Right lobe of liver (tissue), 6 donors: Measurements from ENCODE around the gene LCMT1. TPM values are rescaled to one million over a fixed set of nuclear protein-coding genes. Genes with fewer than 3 reads are reported as not detected.
"Not testable (repeated sequence)": the region's sequence is repeated elsewhere in the genome, so short reads cannot be mapped to it uniquely, and the experiment has no call there.

ENCODE experiments used
- ATAC-seq, 4 donors: fragments of 200-7000 bp; cut with Tn5 transposase; one replicate each; pipeline ENCODE4 v1.9.1; 2020; ENCODE audit warnings: mild to moderate bottlenecking in 4 of 4, moderate library complexity in 4 of 4
- DNase-seq, 3 donors: peaks; one replicate each; pipeline ENCODE4 v3.0.0-alpha.2; 2020
- H3K27ac ChIP-seq, 3 donors: fragments of 200-600 bp; one replicate each; pipeline ENCODE4 v1.8.0; 2022
- H3K27me3 ChIP-seq, 2 donors: fragments of 200-600 bp; one replicate each; pipeline ENCODE4 v1.8.0; 2022
- H3K36me3 ChIP-seq, 4 donors: fragments of 200-600 bp; sonication (generic) in 1 of 4; one replicate each; pipeline versions ENCODE4 v1.5.1 to v1.8.0; 2017 to 2022; ENCODE audit warnings: control low read depth in 1 of 4
- H3K4me1 ChIP-seq, 4 donors: fragments of 200-600 bp; sonication (generic) in 1 of 4; one replicate each; pipeline versions ENCODE4 v1.5.1 to v1.8.0; 2017 to 2022; ENCODE audit warnings: control low read depth in 1 of 4
- H3K4me3 ChIP-seq, 3 donors: fragments of 200-600 bp; one replicate each; pipeline ENCODE4 v1.8.0; 2022
- H3K9me3 ChIP-seq, 4 donors: fragments of 200-600 bp; sonication (generic) in 1 of 4; one replicate each; pipeline versions ENCODE4 v1.5.1 to v1.8.0; 2017 to 2022; ENCODE audit warnings: control low read depth in 1 of 4
- POLR2A ChIP-seq: fragments of 450-650 bp; IDR thresholded peaks from one replicate; pipeline ENCODE4 v1.6.1; 2017; ENCODE audit warnings: antibody characterized with exemption, mild to moderate bottlenecking
- WGBS: methylation state at CpG from one replicate; pipeline ENCODE4 v1.1.6; 2018; ENCODE audit warnings: low coverage, low lambda C conversion rate; ENCODE audit not compliant: insufficient coverage; ENCODE audit errors: missing lambda C conversion rate; 5-methylcytosine and 5-hydroxymethylcytosine counted together
- intact Hi-C, 2 donors: fragments of 100-400 bp; cut with DNase I; formaldehyde crosslinking; loops; one replicate each; pipeline versions ENCODE4 v1.11.2 to v1.14.1; 2022
- total RNA-seq, 6 experiments: library from RNA; depleted of rRNA in 2 of 6; stranded (reverse); fragments of >200 nt in 2 of 6; fragmentation: NEBNext Ultra II Directional in 3 of 6; extraction: Animal tissue kit (Norgen Biotek cat#: 25700) in 3 of 6; gene quantifications; one replicate each; pipeline versions ENCODE4 v1.1.0 to v1.2.4, GENCODE V29; 2016 to 2023
- TF ChIP-seq, protein P1 (sequence below), 4 donors: fragments of 200-600 bp in 3 of 4; fragments of 450-650 bp in 1 of 4; IDR thresholded peaks; one replicate each; pipeline versions ENCODE4 v1.5.1 to v1.8.0; 2016 to 2022; ENCODE audit warnings: antibody characterized with exemption in 4 of 4, mild to moderate bottlenecking in 2 of 4
- donor health status: DM: no; HTN: yes; CAD: no.
- donor health status: DM: no; HTN: no; CAD: no.
- donor health status: DM: no; HTN: no; CAD: no.
- donor health status: DM: no; HTN: yes; CAD: no.
- donor health status: DM: no; HTN: yes; CAD: no.

Gene LCMT1
- total RNA-seq, 6 experiments from 2014 or later: 6.2 to 12.0 (median 8.9) TPM

DNA sequence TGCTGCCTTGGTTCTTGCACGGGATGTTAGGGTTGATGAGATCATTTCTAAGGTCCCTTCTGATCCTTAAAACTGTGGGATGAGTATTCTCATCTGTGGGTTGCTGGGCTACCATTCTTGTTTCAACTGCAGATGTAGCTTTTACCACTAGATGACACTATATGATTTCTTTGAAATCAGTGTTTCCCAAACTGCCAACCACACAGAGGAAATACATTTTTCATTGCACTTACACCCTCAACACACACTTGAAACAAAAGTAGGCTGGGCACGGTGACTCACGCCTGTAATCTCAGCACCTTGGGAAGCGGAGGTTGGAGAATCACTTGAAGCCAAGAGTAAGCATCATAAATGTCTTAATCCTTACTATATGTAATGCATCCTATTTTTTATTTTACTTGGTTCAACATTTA is 15.3 kb downstream of the LCMT1 start:
- WGBS: 40% methylated on average over 4 of the region's 4 CpGs
- no peaks in the 10 kb centered on the region for H3K4me1 ChIP-seq
- no peak overlapping the region for H3K27ac ChIP-seq
- H3K9me3 ChIP-seq: no peaks in the 10 kb centered on the region
- intact Hi-C loops: loop anchor here (5.0 to 10.0 kb wide), 3 partner anchors 75 to 98 kb away; no protein-coding TSS in a partner anchor
- DNase-seq: no peak
- TF ChIP-seq, protein P1, sequence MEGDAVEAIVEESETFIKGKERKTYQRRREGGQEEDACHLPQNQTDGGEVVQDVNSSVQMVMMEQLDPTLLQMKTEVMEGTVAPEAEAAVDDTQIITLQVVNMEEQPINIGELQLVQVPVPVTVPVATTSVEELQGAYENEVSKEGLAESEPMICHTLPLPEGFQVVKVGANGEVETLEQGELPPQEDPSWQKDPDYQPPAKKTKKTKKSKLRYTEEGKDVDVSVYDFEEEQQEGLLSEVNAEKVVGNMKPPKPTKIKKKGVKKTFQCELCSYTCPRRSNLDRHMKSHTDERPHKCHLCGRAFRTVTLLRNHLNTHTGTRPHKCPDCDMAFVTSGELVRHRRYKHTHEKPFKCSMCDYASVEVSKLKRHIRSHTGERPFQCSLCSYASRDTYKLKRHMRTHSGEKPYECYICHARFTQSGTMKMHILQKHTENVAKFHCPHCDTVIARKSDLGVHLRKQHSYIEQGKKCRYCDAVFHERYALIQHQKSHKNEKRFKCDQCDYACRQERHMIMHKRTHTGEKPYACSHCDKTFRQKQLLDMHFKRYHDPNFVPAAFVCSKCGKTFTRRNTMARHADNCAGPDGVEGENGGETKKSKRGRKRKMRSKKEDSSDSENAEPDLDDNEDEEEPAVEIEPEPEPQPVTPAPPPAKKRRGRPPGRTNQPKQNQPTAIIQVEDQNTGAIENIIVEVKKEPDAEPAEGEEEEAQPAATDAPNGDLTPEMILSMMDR (IDR thresholded peaks at IDR 0.05): peak; percentile 49 to 58 (median 56)
- no peak for TF ChIP-seq POLR2A
- peaks cover 0 to 4% (median 0%) of the 10 kb centered on the region in 4 donors for H3K36me3 ChIP-seq
- no peaks in the 10 kb centered on the region for H3K27me3 ChIP-seq
- H3K4me3 ChIP-seq: no peak overlapping the region
- peak; percentile 56 to 80 (median 60) for ATAC-seq

DNA sequence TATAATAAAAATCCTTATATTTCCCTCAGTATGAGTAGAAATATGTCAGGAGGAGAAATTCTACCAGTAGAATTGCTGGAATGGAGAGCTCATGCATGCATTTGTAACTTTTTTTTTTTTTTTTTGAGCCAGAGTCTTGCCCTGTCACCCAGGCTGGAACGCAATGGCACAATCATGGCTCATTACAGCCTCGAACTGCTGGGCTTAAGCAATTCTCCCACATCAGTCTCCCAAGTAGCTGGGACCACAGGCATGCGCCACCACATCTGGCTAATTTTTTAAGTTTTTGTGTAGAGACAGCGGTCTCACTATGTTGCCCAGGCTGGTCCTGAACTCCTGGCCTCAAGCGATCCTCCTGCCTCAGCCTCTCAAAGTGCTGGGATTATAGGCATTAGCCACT is 21.2 kb downstream of the LCMT1 start:
- H3K4me1 ChIP-seq, H3K4me3 ChIP-seq, intact Hi-C loops, H3K27ac ChIP-seq, H3K9me3 ChIP-seq, DNase-seq, H3K27me3 ChIP-seq, ATAC-seq: not testable (repeated sequence)
- WGBS: 90% methylated on average over 5 of the region's 5 CpGs
- peaks cover 0 to 14% (median 0%) of the 10 kb centered on the region in 4 donors for H3K36me3 ChIP-seq

DNA sequence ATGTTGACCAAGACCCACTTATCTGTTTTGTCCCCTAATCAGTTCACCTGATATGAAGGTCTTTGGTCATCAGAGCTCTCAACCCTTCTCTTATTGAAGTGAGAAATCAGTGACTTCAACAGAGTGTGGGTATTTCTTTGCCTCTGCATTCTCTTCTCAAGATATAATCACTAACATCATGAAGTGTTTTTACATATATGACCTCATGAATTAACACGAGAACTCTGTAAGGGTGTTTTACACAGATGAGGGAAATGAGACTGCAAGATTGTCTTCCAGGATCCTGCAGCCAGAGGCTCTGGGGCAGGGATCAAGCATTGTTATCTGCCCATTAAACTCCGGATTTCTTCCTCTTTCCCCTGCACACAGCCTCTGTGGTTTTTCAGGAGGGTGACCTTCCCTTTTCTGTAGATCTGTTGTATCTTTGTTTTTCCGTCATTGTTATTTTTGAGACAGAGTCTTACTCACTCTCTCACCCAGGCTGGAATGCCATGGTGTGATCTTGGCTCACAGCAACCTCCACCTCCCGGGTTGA is 22.7 kb downstream of the LCMT1 start:
- Histone ChIP-seq H3K4me3 (no peak overlapping the region), H3K9me3 (no peaks in the 10 kb centered on the region), H3K27me3 (no peaks in the 10 kb centered on the region), H3K36me3 (peaks cover 0 to 18% (median 0%) of the 10 kb centered on the region in 4 donors), H3K27ac (no peak overlapping the region), H3K4me1 (no peaks in the 10 kb centered on the region)
- DNase-seq: no peak
- peak in 2 of 4 donors; percentile 29 to 35 for ATAC-seq
- WGBS: 55% methylated on average over 4 of the region's 4 CpGs
- intact Hi-C loops: no loop called here
- TF ChIP-seq POLR2A: no peak
- TF ChIP-seq, protein P1 (IDR thresholded peaks at IDR 0.05): no peak

DNA sequence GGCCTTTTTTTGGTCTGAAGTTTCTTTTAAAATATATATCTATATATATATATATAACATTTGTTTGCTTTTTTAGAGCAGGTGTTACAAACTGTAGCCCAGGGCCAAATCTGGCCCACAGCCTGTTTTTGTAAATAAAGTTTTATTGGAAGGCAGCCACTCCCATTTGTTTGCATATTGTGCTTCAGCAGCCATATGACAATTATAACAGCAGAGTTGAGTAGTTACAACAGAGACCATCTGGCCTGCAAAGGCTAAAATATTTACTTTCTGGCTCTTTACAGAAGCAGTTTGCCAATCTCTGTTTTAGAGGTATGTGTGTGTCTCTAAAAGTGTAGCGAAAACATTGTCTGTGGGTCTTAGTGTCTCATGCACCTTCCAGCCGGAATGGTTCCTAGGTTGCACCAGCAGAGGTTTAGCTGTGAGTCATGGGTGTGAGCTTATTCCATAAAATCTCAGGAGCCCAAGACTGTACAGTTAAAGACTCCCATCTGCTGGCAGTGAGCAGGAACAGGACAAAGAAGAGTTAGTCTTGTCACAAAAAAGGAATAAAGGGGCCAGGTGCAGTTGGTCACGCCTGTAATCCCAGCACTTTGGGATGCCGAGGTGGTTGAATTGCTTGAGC is 23.8 kb downstream of the LCMT1 start:
- Histone ChIP-seq H3K4me1 (no peaks in the 10 kb centered on the region), H3K27me3 (no peaks in the 10 kb centered on the region), H3K36me3 (peaks cover 0 to 24% (median 5%) of the 10 kb centered on the region in 4 donors), H3K27ac (no peak overlapping the region), H3K9me3 (no peaks in the 10 kb centered on the region), H3K4me3 (no peak overlapping the region)
- intact Hi-C loops: no loop called here
- 94% methylated on average over 4 of the region's 4 CpGs for WGBS
- DNase-seq (no peak), ATAC-seq (no peak)
- TF ChIP-seq, protein P1 (IDR thresholded peaks at IDR 0.05): no peak
- no peak for TF ChIP-seq POLR2A

DNA sequence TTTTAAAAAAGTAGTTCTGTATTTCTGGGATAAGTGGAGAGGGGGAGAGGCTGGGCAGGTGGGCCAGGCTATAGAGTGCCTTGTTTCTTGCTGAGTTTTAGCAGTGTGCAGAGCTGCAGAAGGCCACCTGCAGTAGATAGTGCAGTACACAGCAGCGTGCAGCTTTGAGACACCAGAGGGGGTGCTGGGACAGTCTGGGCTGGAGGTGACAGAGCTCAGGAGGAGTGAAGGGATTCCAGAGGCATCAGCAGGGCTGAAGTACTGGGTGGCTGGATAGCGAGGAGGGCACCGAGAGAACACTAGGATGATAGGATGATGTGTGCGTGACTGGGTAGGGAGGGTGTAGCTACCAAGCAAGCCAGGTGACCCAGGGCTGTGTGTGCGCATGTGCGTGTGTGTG is 26.6 kb downstream of the LCMT1 start:
- Histone ChIP-seq H3K9me3 (no peaks in the 10 kb centered on the region), H3K4me1 (no peaks in the 10 kb centered on the region), H3K36me3 (peaks cover 0 to 26% (median 5%) of the 10 kb centered on the region in 4 donors), H3K4me3 (no peak overlapping the region), H3K27ac (no peak overlapping the region), H3K27me3 (no peaks in the 10 kb centered on the region)
- WGBS: 94% methylated on average over 4 of the region's 6 CpGs
- DNase-seq (no peak), ATAC-seq (no peak)
- intact Hi-C loops: no loop called here
- no peak for TF ChIP-seq POLR2A
- TF ChIP-seq, protein P1 (IDR thresholded peaks at IDR 0.05): no peak
